GM23338 (cell line): ENCODE measurements around the gene ZNF823. TPM values are rescaled to one million over a fixed set of nuclear protein-coding genes. Genes with fewer than 3 reads are reported as not detected.
A peak's percentile ranks its signal among the peaks of the same experiment; 100 is the strongest.

Experiments used
- ATAC-seq: fragments of 200-7000 bp; cut with Tn5 transposase; 3 replicates; pipeline ENCODE4 v1.9.1; 2020
- DNase-seq: peaks from one replicate; pipeline ENCODE4 v3.0.0-alpha.2; 2015; ENCODE audit warnings: low spot score
- H2AFZ ChIP-seq: fragments of 200-600 bp; sonication (generic); 2 replicates; pipeline ENCODE4 v1.8.0; 2016; ENCODE audit warnings: antibody characterized with exemption, mild to moderate bottlenecking, moderate library complexity
- H3F3A ChIP-seq: fragments of 200-600 bp; sonication (generic); replicated peaks from 2 replicates; pipeline ENCODE4 v1.8.0; 2017; ENCODE audit warnings: antibody characterized with exemption, mixed run types, low read depth
- H3K27ac ChIP-seq: fragments of 200-600 bp; sonication (generic); 2 replicates; pipeline ENCODE4 v1.6.1; 2016; ENCODE audit warnings: low read depth
- H3K27me3 ChIP-seq: fragments of 200-600 bp; sonication (generic); 2 replicates; pipeline ENCODE4 v1.8.0; 2016; ENCODE audit warnings: mild to moderate bottlenecking, mixed run types, moderate library complexity; ENCODE audit not compliant: insufficient read depth
- H3K36me3 ChIP-seq: fragments of 200-600 bp; sonication (generic); 2 replicates; pipeline ENCODE4 v1.8.0; 2016; ENCODE audit warnings: mild to moderate bottlenecking; ENCODE audit not compliant: insufficient read depth
- H3K4me1 ChIP-seq: fragments of 200-600 bp; sonication (generic); 2 replicates; pipeline ENCODE4 v1.8.0; 2016; ENCODE audit warnings: mild to moderate bottlenecking, moderate library complexity; ENCODE audit not compliant: insufficient read depth
- H3K4me2 ChIP-seq: fragments of 200-600 bp; sonication (generic); 2 replicates; pipeline ENCODE4 v1.7.1; 2017; ENCODE audit warnings: mixed run types
- H3K4me3 ChIP-seq: fragments of 200-600 bp; sonication (generic); 2 replicates; pipeline ENCODE4 v1.6.1; 2016; ENCODE audit warnings: mixed run types
- H3K79me2 ChIP-seq: fragments of 200-600 bp; sonication (generic); replicated peaks from 2 replicates; pipeline ENCODE4 v1.8.0; 2017; ENCODE audit warnings: mild to moderate bottlenecking; ENCODE audit not compliant: insufficient read depth
- H3K9me2 ChIP-seq: fragments of 200-600 bp; sonication (generic); 2 replicates; pipeline ENCODE4 v1.8.0; 2017; ENCODE audit not compliant: insufficient read depth
- H4K20me1 ChIP-seq: fragments of 200-600 bp; sonication (generic); replicated peaks from 2 replicates; pipeline ENCODE4 v1.8.0; 2017; ENCODE audit warnings: mild to moderate bottlenecking; ENCODE audit not compliant: insufficient read depth
- H3K27ac Mint-ChIP-seq: 2 replicates; pipeline ENCODE4 v1.8.0; 2020; ENCODE audit warnings: inconsistent platforms, mild to moderate bottlenecking, moderate library complexity, mixed read lengths
- H3K27me3 Mint-ChIP-seq: 3 replicates; pipeline ENCODE4 v1.8.0; 2022; ENCODE audit warnings: low read depth, mild to moderate bottlenecking, moderate library complexity, mixed read lengths, inconsistent platforms; ENCODE audit not compliant: insufficient read depth, poor library complexity
- H3K36me3 Mint-ChIP-seq: 3 replicates; pipeline ENCODE4 v1.8.0; 2021; ENCODE audit warnings: low read depth, mild to moderate bottlenecking, inconsistent platforms, moderate library complexity, mixed read lengths
- H3K4me1 Mint-ChIP-seq: 3 replicates; pipeline ENCODE4 v1.8.0; 2020; ENCODE audit warnings: mild to moderate bottlenecking, inconsistent platforms, mixed read lengths
- H3K4me3 Mint-ChIP-seq: 3 replicates; pipeline ENCODE4 v1.8.0; 2021; ENCODE audit warnings: moderate library complexity, mild to moderate bottlenecking, inconsistent platforms, mixed read lengths
- H3K9me3 Mint-ChIP-seq: 3 replicates; pipeline ENCODE4 v1.8.0; 2020; ENCODE audit warnings: moderate library complexity, mild to moderate bottlenecking, inconsistent platforms, mixed read lengths
- CREB1 ChIP-seq: fragments of 250-450 bp; sonication (Bioruptor Pico); IDR thresholded peaks from 2 replicates; pipeline ENCODE4 v1.5.0; 2020; ENCODE audit warnings: low read depth, mild to moderate bottlenecking, moderate library complexity
- EZH2 ChIP-seq: fragments of 200-600 bp; sonication (generic); IDR thresholded peaks from one replicate; pipeline ENCODE4 v1.8.0; 2017; ENCODE audit warnings: antibody characterized with exemption, mild to moderate bottlenecking, low read depth; ENCODE audit not compliant: unreplicated experiment
- EZH2phosphoT487 ChIP-seq: fragments of 200-600 bp; sonication (generic); IDR thresholded peaks from one replicate; pipeline ENCODE4 v1.8.1; 2018; ENCODE audit warnings: antibody characterized with exemption; ENCODE audit not compliant: unreplicated experiment
- JUNB ChIP-seq: IDR thresholded peaks from one replicate; pipeline ENCODE4 v1.6.1; 2016; ENCODE audit warnings: antibody characterized with exemption; ENCODE audit not compliant: unreplicated experiment
- NANOG ChIP-seq: IDR thresholded peaks from 2 replicates; pipeline ENCODE4 v1.6.1; 2016; ENCODE audit warnings: antibody characterized with exemption, borderline replicate concordance
- POLR2AphosphoS5 ChIP-seq: IDR thresholded peaks from 2 replicates; pipeline ENCODE4 v1.6.1; 2016; ENCODE audit warnings: antibody characterized with exemption, low read depth
- STAT1 ChIP-seq: IDR thresholded peaks from one replicate; pipeline ENCODE4 v1.6.1; 2016; ENCODE audit warnings: antibody characterized with exemption; ENCODE audit not compliant: unreplicated experiment
- ZNF114 ChIP-seq: fragments of 250-450 bp; sonication (Bioruptor Pico); IDR thresholded peaks from 2 replicates; pipeline ENCODE4 v1.5.0; 2020; ENCODE audit warnings: mild to moderate bottlenecking, moderate library complexity
- ZNF331 ChIP-seq: fragments of 250-450 bp; sonication (Bioruptor Pico); IDR thresholded peaks from 2 replicates; pipeline ENCODE4 v1.5.0; 2020; ENCODE audit warnings: low read depth, mild to moderate bottlenecking, moderate library complexity
- polyA plus RNA-seq: library from polyadenylated mRNA; unstranded; fragments of >200 nt; fragmentation: Nextera tagmentation; extraction: Ambion mirVana; gene quantifications from 2 replicates; pipeline ENCODE4 v1.2.1, GENCODE V29; 2016
- total RNA-seq: library from RNA; depleted of rRNA; stranded (reverse); fragments of >200 nt; shearing (Covaris generic); gene quantifications from 2 replicates; pipeline ENCODE4 v1.2.3, GENCODE V29; 2014
- TF ChIP-seq, protein P1 (sequence below): fragments of 250-450 bp; sonication (Bioruptor Pico); IDR thresholded peaks from 2 replicates; pipeline ENCODE4 v1.5.0; 2020; ENCODE audit warnings: mild to moderate bottlenecking, moderate library complexity
- TF ChIP-seq, protein P2 (sequence below): IDR thresholded peaks from 2 replicates; pipeline ENCODE4 v1.6.1; 2016; ENCODE audit warnings: antibody characterized with exemption
- TF ChIP-seq, protein P3 (sequence below), 2 experiments: fragments of 200-600 bp in 1 of 2; sonication (generic) in 1 of 2; conservative IDR thresholded peaks; 2 replicates each; pipeline versions ENCODE4 v1.5.1 to v1.6.1; 2016 to 2017; ENCODE audit warnings: antibody characterized with exemption in 2 of 2, low read depth in 2 of 2, mild to moderate bottlenecking in 2 of 2, moderate library complexity in 1 of 2
- TF ChIP-seq, protein P4 (sequence below): IDR thresholded peaks from one replicate; pipeline ENCODE4 v1.6.1; 2018; ENCODE audit warnings: antibody characterized with exemption; ENCODE audit not compliant: unreplicated experiment

The ZNF823 gene
- total and polyA plus RNA-seq, 2 experiments from 2014 or later: 1.3 to 3.0 TPM

DNA sequence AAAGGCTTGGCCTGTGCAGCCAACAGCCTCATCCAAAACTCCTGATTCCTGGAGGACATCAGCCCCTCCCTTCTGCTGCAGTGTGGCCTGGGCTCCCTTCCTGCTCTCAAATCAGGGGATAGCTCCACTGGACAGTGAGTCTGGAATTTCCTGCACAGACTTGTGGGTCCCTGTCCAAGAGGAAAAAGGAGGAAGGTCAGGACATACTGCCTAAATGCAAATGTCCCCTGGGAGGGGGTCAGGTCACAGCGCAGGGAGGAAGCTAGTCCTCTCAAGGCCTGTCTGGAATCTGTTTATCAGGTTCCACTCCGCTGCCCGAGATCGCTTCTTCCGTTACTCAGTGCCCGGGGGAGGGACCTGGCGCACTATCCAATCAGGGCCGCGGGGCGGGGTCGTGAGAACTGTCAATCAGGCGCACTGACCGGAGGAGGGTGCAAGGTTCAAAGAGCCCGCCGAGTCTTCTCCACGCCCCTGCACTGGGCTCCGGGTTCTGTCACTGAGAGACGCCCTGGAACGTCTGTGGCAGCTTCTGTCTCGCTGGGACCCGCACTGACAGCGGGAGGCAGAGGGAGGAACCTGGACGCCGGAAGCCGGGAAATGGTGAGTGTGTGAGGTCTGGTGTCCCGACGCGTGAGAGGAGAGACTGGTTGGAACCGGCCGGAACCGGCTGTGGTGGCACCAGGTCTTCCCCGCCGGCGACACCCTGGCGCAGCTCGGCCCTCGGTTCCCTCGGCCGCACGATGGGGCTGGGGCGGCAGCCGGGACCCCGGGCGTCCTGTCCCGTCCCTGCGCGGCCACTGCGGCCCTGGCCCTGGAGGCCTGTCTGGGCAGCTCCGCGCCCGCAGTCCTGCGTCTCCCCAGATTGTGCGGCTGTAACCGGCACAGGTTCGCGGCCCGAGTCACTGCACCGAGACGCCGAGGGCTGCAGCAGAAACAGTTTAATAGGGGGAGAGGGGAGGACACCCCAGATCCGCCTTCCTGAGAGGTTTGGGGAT is 28.1 kb upstream of the ZNF823 start, which contains the start of gene ZNF441:
Gene ZNF441, plus strand, starts transcription at position 404 of the 995 bp plus-strand sequence. Its CDS starts 194 bp downstream, at position 598.
- H3K9me2 ChIP-seq: peaks cover 2% of the 10 kb centered on the region; the same call in 1 of the 2 replicates
- H4K20me1 ChIP-seq: no peaks in the 10 kb centered on the region
- Mint-ChIP-seq H3K9me3 (peaks cover 90% of the 10 kb centered on the region), H3K36me3 (peaks cover 11% of the 10 kb centered on the region; the same call in 2 of the 3 replicates), H3K27me3 (peaks cover 2% of the 10 kb centered on the region), H3K4me1 (no peaks in the 10 kb centered on the region), H3K27ac (no peak within 1 kb of the TSS), H3K4me3 (no peak within 1 kb of the TSS)
- H3K36me3 ChIP-seq: no peaks in the 10 kb centered on the region
- H3F3A ChIP-seq: no peaks in the 10 kb centered on the region
- peak within 1 kb of the TSS; percentile 94 for H2AFZ ChIP-seq
- peak; percentile 89 for ATAC-seq
- peaks cover 37% of the 10 kb centered on the region for H3K27me3 ChIP-seq
- H3K79me2 ChIP-seq: no peaks in the 10 kb centered on the region
- H3K4me3 ChIP-seq: peak within 1 kb of the TSS; percentile 67
- no peak within 1 kb of the TSS for H3K27ac ChIP-seq
- TF ChIP-seq JUNB (no peak), ZNF331 (CRISPR knock-in tag) (no peak), CREB1 (CRISPR knock-in tag) (no peak), STAT1 (no peak), EZH2phosphoT487 (no peak), POLR2AphosphoS5 (no peak), EZH2 (no peak), ZNF114 (CRISPR knock-in tag) (no peak), NANOG (no peak)
- TF ChIP-seq, protein P1, sequence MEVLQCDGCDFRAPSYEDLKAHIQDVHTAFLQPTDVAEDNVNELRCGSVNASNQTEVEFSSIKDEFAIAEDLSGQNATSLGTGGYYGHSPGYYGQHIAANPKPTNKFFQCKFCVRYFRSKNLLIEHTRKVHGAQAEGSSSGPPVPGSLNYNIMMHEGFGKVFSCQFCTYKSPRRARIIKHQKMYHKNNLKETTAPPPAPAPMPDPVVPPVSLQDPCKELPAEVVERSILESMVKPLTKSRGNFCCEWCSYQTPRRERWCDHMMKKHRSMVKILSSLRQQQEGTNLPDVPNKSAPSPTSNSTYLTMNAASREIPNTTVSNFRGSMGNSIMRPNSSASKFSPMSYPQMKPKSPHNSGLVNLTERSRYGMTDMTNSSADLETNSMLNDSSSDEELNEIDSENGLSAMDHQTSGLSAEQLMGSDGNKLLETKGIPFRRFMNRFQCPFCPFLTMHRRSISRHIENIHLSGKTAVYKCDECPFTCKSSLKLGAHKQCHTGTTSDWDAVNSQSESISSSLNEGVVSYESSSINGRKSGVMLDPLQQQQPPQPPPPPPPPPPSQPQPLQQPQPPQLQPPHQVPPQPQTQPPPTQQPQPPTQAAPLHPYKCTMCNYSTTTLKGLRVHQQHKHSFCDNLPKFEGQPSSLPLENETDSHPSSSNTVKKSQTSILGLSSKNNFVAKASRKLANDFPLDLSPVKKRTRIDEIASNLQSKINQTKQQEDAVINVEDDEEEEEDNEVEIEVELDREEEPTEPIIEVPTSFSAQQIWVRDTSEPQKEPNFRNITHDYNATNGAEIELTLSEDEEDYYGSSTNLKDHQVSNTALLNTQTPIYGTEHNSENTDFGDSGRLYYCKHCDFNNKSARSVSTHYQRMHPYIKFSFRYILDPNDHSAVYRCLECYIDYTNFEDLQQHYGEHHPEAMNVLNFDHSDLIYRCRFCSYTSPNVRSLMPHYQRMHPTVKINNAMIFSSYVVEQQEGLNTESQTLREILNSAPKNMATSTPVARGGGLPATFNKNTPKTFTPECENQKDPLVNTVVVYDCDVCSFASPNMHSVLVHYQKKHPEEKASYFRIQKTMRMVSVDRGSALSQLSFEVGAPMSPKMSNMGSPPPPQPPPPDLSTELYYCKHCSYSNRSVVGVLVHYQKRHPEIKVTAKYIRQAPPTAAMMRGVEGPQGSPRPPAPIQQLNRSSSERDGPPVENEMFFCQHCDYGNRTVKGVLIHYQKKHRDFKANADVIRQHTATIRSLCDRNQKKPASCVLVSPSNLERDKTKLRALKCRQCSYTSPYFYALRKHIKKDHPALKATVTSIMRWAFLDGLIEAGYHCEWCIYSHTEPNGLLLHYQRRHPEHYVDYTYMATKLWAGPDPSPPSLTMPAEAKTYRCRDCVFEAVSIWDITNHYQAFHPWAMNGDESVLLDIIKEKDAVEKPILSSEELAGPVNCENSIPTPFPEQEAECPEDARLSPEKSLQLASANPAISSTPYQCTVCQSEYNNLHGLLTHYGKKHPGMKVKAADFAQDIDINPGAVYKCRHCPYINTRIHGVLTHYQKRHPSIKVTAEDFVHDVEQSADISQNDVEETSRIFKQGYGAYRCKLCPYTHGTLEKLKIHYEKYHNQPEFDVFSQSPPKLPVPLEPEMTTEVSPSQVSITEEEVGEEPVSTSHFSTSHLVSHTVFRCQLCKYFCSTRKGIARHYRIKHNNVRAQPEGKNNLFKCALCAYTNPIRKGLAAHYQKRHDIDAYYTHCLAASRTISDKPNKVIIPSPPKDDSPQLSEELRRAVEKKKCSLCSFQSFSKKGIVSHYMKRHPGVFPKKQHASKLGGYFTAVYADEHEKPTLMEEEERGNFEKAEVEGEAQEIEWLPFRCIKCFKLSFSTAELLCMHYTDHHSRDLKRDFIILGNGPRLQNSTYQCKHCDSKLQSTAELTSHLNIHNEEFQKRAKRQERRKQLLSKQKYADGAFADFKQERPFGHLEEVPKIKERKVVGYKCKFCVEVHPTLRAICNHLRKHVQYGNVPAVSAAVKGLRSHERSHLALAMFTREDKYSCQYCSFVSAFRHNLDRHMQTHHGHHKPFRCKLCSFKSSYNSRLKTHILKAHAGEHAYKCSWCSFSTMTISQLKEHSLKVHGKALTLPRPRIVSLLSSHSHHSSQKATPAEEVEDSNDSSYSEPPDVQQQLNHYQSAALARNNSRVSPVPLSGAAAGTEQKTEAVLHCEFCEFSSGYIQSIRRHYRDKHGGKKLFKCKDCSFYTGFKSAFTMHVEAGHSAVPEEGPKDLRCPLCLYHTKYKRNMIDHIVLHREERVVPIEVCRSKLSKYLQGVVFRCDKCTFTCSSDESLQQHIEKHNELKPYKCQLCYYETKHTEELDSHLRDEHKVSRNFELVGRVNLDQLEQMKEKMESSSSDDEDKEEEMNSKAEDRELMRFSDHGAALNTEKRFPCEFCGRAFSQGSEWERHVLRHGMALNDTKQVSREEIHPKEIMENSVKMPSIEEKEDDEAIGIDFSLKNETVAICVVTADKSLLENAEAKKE: no peak
- TF ChIP-seq, protein P2, sequence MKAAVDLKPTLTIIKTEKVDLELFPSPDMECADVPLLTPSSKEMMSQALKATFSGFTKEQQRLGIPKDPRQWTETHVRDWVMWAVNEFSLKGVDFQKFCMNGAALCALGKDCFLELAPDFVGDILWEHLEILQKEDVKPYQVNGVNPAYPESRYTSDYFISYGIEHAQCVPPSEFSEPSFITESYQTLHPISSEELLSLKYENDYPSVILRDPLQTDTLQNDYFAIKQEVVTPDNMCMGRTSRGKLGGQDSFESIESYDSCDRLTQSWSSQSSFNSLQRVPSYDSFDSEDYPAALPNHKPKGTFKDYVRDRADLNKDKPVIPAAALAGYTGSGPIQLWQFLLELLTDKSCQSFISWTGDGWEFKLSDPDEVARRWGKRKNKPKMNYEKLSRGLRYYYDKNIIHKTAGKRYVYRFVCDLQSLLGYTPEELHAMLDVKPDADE: no peak
- TF ChIP-seq, protein P3, sequence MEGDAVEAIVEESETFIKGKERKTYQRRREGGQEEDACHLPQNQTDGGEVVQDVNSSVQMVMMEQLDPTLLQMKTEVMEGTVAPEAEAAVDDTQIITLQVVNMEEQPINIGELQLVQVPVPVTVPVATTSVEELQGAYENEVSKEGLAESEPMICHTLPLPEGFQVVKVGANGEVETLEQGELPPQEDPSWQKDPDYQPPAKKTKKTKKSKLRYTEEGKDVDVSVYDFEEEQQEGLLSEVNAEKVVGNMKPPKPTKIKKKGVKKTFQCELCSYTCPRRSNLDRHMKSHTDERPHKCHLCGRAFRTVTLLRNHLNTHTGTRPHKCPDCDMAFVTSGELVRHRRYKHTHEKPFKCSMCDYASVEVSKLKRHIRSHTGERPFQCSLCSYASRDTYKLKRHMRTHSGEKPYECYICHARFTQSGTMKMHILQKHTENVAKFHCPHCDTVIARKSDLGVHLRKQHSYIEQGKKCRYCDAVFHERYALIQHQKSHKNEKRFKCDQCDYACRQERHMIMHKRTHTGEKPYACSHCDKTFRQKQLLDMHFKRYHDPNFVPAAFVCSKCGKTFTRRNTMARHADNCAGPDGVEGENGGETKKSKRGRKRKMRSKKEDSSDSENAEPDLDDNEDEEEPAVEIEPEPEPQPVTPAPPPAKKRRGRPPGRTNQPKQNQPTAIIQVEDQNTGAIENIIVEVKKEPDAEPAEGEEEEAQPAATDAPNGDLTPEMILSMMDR (conservative IDR thresholded peaks at IDR 0.05; ENCODE audit: low read depth in 2 of 2): no peak
- TF ChIP-seq, protein P4, sequence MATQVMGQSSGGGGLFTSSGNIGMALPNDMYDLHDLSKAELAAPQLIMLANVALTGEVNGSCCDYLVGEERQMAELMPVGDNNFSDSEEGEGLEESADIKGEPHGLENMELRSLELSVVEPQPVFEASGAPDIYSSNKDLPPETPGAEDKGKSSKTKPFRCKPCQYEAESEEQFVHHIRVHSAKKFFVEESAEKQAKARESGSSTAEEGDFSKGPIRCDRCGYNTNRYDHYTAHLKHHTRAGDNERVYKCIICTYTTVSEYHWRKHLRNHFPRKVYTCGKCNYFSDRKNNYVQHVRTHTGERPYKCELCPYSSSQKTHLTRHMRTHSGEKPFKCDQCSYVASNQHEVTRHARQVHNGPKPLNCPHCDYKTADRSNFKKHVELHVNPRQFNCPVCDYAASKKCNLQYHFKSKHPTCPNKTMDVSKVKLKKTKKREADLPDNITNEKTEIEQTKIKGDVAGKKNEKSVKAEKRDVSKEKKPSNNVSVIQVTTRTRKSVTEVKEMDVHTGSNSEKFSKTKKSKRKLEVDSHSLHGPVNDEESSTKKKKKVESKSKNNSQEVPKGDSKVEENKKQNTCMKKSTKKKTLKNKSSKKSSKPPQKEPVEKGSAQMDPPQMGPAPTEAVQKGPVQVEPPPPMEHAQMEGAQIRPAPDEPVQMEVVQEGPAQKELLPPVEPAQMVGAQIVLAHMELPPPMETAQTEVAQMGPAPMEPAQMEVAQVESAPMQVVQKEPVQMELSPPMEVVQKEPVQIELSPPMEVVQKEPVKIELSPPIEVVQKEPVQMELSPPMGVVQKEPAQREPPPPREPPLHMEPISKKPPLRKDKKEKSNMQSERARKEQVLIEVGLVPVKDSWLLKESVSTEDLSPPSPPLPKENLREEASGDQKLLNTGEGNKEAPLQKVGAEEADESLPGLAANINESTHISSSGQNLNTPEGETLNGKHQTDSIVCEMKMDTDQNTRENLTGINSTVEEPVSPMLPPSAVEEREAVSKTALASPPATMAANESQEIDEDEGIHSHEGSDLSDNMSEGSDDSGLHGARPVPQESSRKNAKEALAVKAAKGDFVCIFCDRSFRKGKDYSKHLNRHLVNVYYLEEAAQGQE: no peak
- 0 out of 2 replicates have a peak, but pooled peaks cover 3% of the 10 kb centered on the region for H3K4me1 ChIP-seq
- DNase-seq: peak; percentile 99
- H3K4me2 ChIP-seq: peak within 1 kb of the TSS; percentile 74
